K562 (cell line): ENCODE results near the gene TRIM2. TPM values are rescaled to one million over a fixed set of nuclear protein-coding genes. Genes with fewer than 3 reads are reported as not detected.
A peak's percentile ranks its signal among the peaks of the same experiment; 100 is the strongest.

Experiments
- ATAC-seq: fragments of 200-7000 bp; cut with Tn5 transposase; 3 replicates; pipeline ENCODE4 v1.9.1; 2020; ENCODE audit warnings: moderate library complexity
- BruUV-seq: library from RNA; stranded (reverse); fragments of 400-500 nt; replicated peaks from 2 replicates; lab custom pipeline; 2021; lab: Mats Ljungman, UMichigan
- CTCF ChIA-PET: fragments of 300-600 bp; formaldehyde crosslinking; extraction: SDS; loops from one replicate; lab custom pipeline; 2021; ENCODE audit warnings: low intra/inter-chr PET ratio; lab: Yijun Ruan, JAX
- POLR2A ChIA-PET: fragments of 300-600, 350-650 bp; sonication (Branson Sonifier 250); formaldehyde crosslinking; extraction: SDS; loops from one replicate; lab custom pipeline; 2021; ENCODE audit warnings: antibody characterized with exemption, inconsistent platforms; lab: Yijun Ruan, JAX
- DNase-seq, 4 experiments: peaks; one replicate each; pipeline versions ENCODE4 v3.0.0 to v3.0.0-alpha.2; 2011 to 2018; ENCODE audit warnings: low spot score in 3 of 4, mixed read lengths in 3 of 4; ENCODE audit errors: extremely low read depth in 1 of 4
- FAIRE-seq: peaks from 2 replicates; lab custom pipeline; 2011; peaks lifted over from hg19 to GRCh38; lab: Jason Lieb, UNC
- H2AFZ ChIP-seq: 2 replicates; pipeline ENCODE4 v1.6.0; 2011; ENCODE audit warnings: low read depth, low read length, control low read depth, inconsistent platforms
- H3K27ac ChIP-seq: fragments of 200-600 bp; 3 replicates; pipeline ENCODE4 v1.8.0; 2011; ENCODE audit warnings: low read depth, mild to moderate bottlenecking, control low read depth, inconsistent platforms, low read length, moderate library complexity, mixed read lengths; ENCODE audit errors: extremely low read depth
- H3K27me3 ChIP-seq, 2 experiments: fragments of 300-600 bp in 1 of 2; 2 replicates in 1 of 2; 3 replicates in 1 of 2; pipeline versions ENCODE4 v1.6.0 to v1.8.0; 2011; ENCODE audit warnings: inconsistent platforms in 2 of 2, low read length in 2 of 2, mild to moderate bottlenecking in 1 of 2, mixed read lengths in 1 of 2, moderate library complexity in 1 of 2; ENCODE audit not compliant: control insufficient read depth in 2 of 2, insufficient read depth in 2 of 2
- H3K36me3 ChIP-seq: fragments of 300-600 bp; 3 replicates; pipeline ENCODE4 v1.8.0; 2011; ENCODE audit warnings: mild to moderate bottlenecking, low read length, inconsistent platforms; ENCODE audit not compliant: control insufficient read depth, insufficient read depth
- H3K4me1 ChIP-seq, 2 experiments: fragments of 200-600 bp in 1 of 2; replicated peaks in 1 of 2; 2 replicates in 1 of 2; 3 replicates in 1 of 2; pipeline versions ENCODE4 v1.5.1 to v1.8.0; 2011; ENCODE audit warnings: inconsistent platforms in 2 of 2, low read length in 2 of 2, mild to moderate bottlenecking in 1 of 2, mixed read lengths in 1 of 2, moderate library complexity in 1 of 2; ENCODE audit not compliant: control insufficient read depth in 2 of 2, insufficient read depth in 2 of 2
- H3K4me2 ChIP-seq: 2 replicates; pipeline ENCODE4 v1.6.1; 2011; ENCODE audit warnings: low read length, control low read depth, inconsistent platforms, mixed read lengths; ENCODE audit not compliant: insufficient read depth
- H3K4me3 ChIP-seq: fragments of 200-600 bp; sonication (generic), shearing (Covaris generic); 2 replicates; pipeline ENCODE4 v1.5.1; 2016; ENCODE audit warnings: control low read depth, inconsistent platforms
- H3K79me2 ChIP-seq: fragments of 200-600 bp; 3 replicates; pipeline ENCODE4 v1.8.0; 2011; ENCODE audit warnings: low read length, inconsistent platforms; ENCODE audit not compliant: control insufficient read depth, insufficient read depth
- H3K9ac ChIP-seq, 2 experiments: 2 replicates each; pipeline versions ENCODE4 v1.6.0 to v1.6.1; 2011; ENCODE audit warnings: low read depth in 2 of 2, low read length in 2 of 2, control low read depth in 1 of 2, inconsistent platforms in 1 of 2, mild to moderate bottlenecking in 1 of 2, mixed read lengths in 1 of 2; ENCODE audit not compliant: insufficient read depth in 1 of 2
- H3K9me1 ChIP-seq: one replicate; pipeline ENCODE4 v1.6.0; 2011; ENCODE audit warnings: inconsistent platforms, mild to moderate bottlenecking, low read length, moderate library complexity; ENCODE audit not compliant: control insufficient read depth, insufficient read depth
- H3K9me3 ChIP-seq: replicated peaks from 2 replicates; pipeline ENCODE4 v1.5.1; 2011; ENCODE audit warnings: low read depth, low read length, inconsistent platforms; ENCODE audit not compliant: control insufficient read depth, insufficient read depth
- H4K20me1 ChIP-seq: replicated peaks from 2 replicates; pipeline ENCODE4 v1.6.1; 2011; ENCODE audit warnings: low read length, inconsistent platforms, mixed read lengths; ENCODE audit not compliant: control insufficient read depth, insufficient read depth
- ATF3 ChIP-seq, 2 experiments: fragments of 450-650 bp in 1 of 2; sonication (generic) in 1 of 2; formaldehyde crosslinking in 1 of 2; IDR thresholded peaks in 1 of 2; conservative IDR thresholded peaks in 1 of 2; 2 replicates each; pipeline versions ENCODE4 v1.6.1 to v1.8.1; 2016 to 2023; ENCODE audit warnings: mild to moderate bottlenecking in 2 of 2, moderate library complexity in 2 of 2, inconsistent platforms in 1 of 2, missing genetic modification reagents in 1 of 2
- BHLHE40 ChIP-seq: IDR thresholded peaks from 2 replicates; pipeline ENCODE4 v1.6.1; 2011; ENCODE audit warnings: low read length, improper control_type of control experiment
- CEBPB ChIP-seq: fragments of 450-650 bp; IDR thresholded peaks from 2 replicates; pipeline ENCODE4 v1.6.1; 2016; ENCODE audit warnings: missing genetic modification characterization, missing compliant biosample characterization
- CEBPG ChIP-seq, 3 experiments: fragments of 200-800 bp in 1 of 3; sonication (Bioruptor generic) in 1 of 3; sonication (generic) in 1 of 3; formaldehyde crosslinking in 1 of 3; IDR thresholded peaks in 2 of 3; conservative IDR thresholded peaks in 1 of 3; 2 replicates each; pipeline versions ENCODE4 v1.6.1 to v1.8.0; 2016 to 2022; ENCODE audit warnings: missing compliant biosample characterization in 2 of 3, missing genetic modification characterization in 2 of 3, mild to moderate bottlenecking in 1 of 3, missing genetic modification reagents in 1 of 3
- EP300 ChIP-seq: IDR thresholded peaks from 2 replicates; pipeline ENCODE4 v1.6.1; 2012; ENCODE audit warnings: low read length, improper control_type of control experiment
- ERF ChIP-seq: fragments of 450-650 bp; formaldehyde crosslinking; IDR thresholded peaks from 2 replicates; pipeline ENCODE4 v1.4.0; 2020; ENCODE audit warnings: mild to moderate bottlenecking, mixed read lengths
- FOXA3 ChIP-seq, 2 experiments: fragments of 450-650 bp in 1 of 2; sonication (generic) in 1 of 2; formaldehyde crosslinking; IDR thresholded peaks in 1 of 2; conservative IDR thresholded peaks in 1 of 2; 2 replicates each; pipeline versions ENCODE4 v1.4.0 to v1.8.0; 2020 to 2022; ENCODE audit warnings: mild to moderate bottlenecking in 2 of 2, missing genetic modification reagents in 1 of 2
- KAT8 ChIP-seq: fragments of 450-650 bp; IDR thresholded peaks from 2 replicates; pipeline ENCODE4 v1.6.1; 2016; ENCODE audit warnings: low read depth, mild to moderate bottlenecking
- RCOR1 ChIP-seq, 2 experiments: IDR thresholded peaks; 2 replicates each; pipeline ENCODE4 v1.6.1; 2012; ENCODE audit warnings: low read depth in 2 of 2, low read length in 2 of 2, borderline replicate concordance in 1 of 2, improper control_type of control experiment in 1 of 2
- SP2 ChIP-seq: IDR thresholded peaks from 2 replicates; pipeline ENCODE4 v1.6.1; 2011; ENCODE audit warnings: mild to moderate bottlenecking, low read depth, low read length, moderate library complexity; ENCODE audit not compliant: poor library complexity, severe bottlenecking; ENCODE audit errors: extremely low read depth
- ZNF24 ChIP-seq: fragments of 450-650 bp; IDR thresholded peaks from 2 replicates; pipeline ENCODE4 v1.6.1; 2016
- ZNF280A ChIP-seq: fragments of 450-650 bp; IDR thresholded peaks from 2 replicates; pipeline ENCODE4 v1.6.1; 2018; ENCODE audit warnings: mild to moderate bottlenecking, low read depth; ENCODE audit not compliant: partially characterized antibody
- ZSCAN32 ChIP-seq: fragments of 450-650 bp; formaldehyde crosslinking; IDR thresholded peaks from 2 replicates; pipeline ENCODE4 v1.4.0; 2020; ENCODE audit warnings: mild to moderate bottlenecking, moderate library complexity
- WGBS: fragments of 100-300 bp; shearing (Covaris generic); methylation state at CpG from one replicate; pipeline ENCODE4 v1.1.6; 2016; ENCODE audit warnings: low coverage, mixed read lengths; ENCODE audit not compliant: insufficient coverage; ENCODE audit errors: missing lambda C conversion rate; 5-methylcytosine and 5-hydroxymethylcytosine counted together
- in situ Hi-C: fragments of 300-500 bp; cut with MboI; formaldehyde crosslinking; loops from 4 replicates; pipeline ENCODE4 v1.15.0; 2018; ENCODE audit warnings: inconsistent platforms, mixed read lengths
- intact Hi-C: fragments of 100-400 bp; cut with micrococcal nuclease; formaldehyde crosslinking; loops from 2 replicates; pipeline ENCODE4 v1.14.2; 2022
- polyA plus RNA-seq, 8 experiments: library from polyadenylated mRNA; depleted of rRNA in 4 of 8; stranded (reverse) in 5 of 8; unstranded in 3 of 8; fragments of >200 nt; fragmentation: Nextera tagmentation in 2 of 8; fragmentation: Illumina TruSeq in 1 of 8; extraction: Ambion mirVana in 2 of 8; extraction: Trizol in 1 of 8; gene quantifications; 2 replicates each; pipeline versions ENCODE4 v1.2.1 to v1.2.3, GENCODE V29; 2011 to 2014; ENCODE audit warnings: inconsistent platforms in 1 of 8, missing spikeins in 1 of 8
- total RNA-seq, 7 experiments: library from RNA; depleted of rRNA in 6 of 7; stranded (reverse); fragments of >200 nt in 6 of 7; fragmentation: Illumina TruSeq in 2 of 7; extraction: Trizol in 2 of 7; gene quantifications; 2 replicates each; pipeline versions ENCODE4 v1.2.1 to v1.2.3, GENCODE V29; 2011 to 2021; ENCODE audit warnings: low replicate concordance in 1 of 7

Gene TRIM2
- total and polyA plus RNA-seq, 9 of the 15 experiments (the other 6 are each of a cell fraction or from before 2014, with no cell fraction given) = 0.01 to 0.41 (median 0.13) TPM; not detected in 1

- ChIA-PET CTCF (no interaction called here), POLR2A (no interaction called here)
- ATAC-seq (no peak), FAIRE-seq (no peak), DNase-seq (no peak)
- H3K4me3 ChIP-seq = no peak overlapping the region
- intact Hi-C loops = loop anchor here (10.0 kb wide), 1 partner anchor 405 kb away; no protein-coding TSS in a partner anchor
- BruUV-seq = no TSS peak
- TF ChIP-seq ATF3 (IDR thresholded peaks at IDR 0.05) (peak; percentile 77), ATF3 (CRISPR knock-in tag; conservative IDR thresholded peaks at IDR 0.05) (no peak), CEBPG (CRISPR knock-in tag; IDR thresholded peaks at IDR 0.05) (no peak), CEBPG (tag; conservative IDR thresholded peaks at IDR 0.05 in 1 of 2, IDR thresholded peaks at IDR 0.05 in 1 of 2) (peak; percentile 34 to 58; a peak in 3 of 4 replicates), BHLHE40 (no peak), KAT8 (no peak), FOXA3 (CRISPR knock-in tag; conservative IDR thresholded peaks at IDR 0.05 in 1 of 2, IDR thresholded peaks at IDR 0.05 in 1 of 2) (no peak), RCOR1 (IDR thresholded peaks at IDR 0.05; ENCODE audit: borderline replicate concordance in 1 of 2, low read depth in 2 of 2, low read length in 2 of 2) (no peak), ERF (CRISPR knock-in tag) (no peak), EP300 (no peak), ZNF24 (peak; percentile 84), CEBPB (tag) (peak; percentile 55), ZSCAN32 (CRISPR knock-in tag) (no peak), SP2 (no peak), ZNF280A (no peak)
- H3K36me3 ChIP-seq = no peaks in the 10 kb centered on the region
- no peaks in the 10 kb centered on the region for H3K79me2 ChIP-seq
- H3K27me3 ChIP-seq = peaks cover 14 to 36% of the 10 kb centered on the region in 2 experiments; a peak in 4 of 5 replicates
- H3K27ac ChIP-seq = no peak overlapping the region
- in situ Hi-C loops = no loop called here
- no peaks in the 10 kb centered on the region for H3K9me1 ChIP-seq
- no peak overlapping the region for H3K9ac ChIP-seq
- no peak overlapping the region for H3K4me2 ChIP-seq
- H4K20me1 ChIP-seq = no peaks in the 10 kb centered on the region
- no peak overlapping the region for H2AFZ ChIP-seq
- 0% methylated on average over 2 of the region's 3 CpGs for WGBS
- H3K9me3 ChIP-seq = no peaks in the 10 kb centered on the region
- no peaks in the 10 kb centered on the region for H3K4me1 ChIP-seq
Measured at GRCh38 chr4:153239409-153239808, 35.2 kb downstream of the TRIM2 start.
